Spleen (tissue), 7 donors: ENCODE measurements around the gene BCHE.

Experiments
- POLR2A ChIP-seq, 3 donors: fragments of 450-650 bp; IDR thresholded peaks; one replicate each; pipeline ENCODE4 v1.5.1; 2017; ENCODE audit warnings: antibody characterized with exemption in 3 of 3, mild to moderate bottlenecking in 1 of 3
- POLR2AphosphoS5 ChIP-seq, 3 donors: sonication (generic); formaldehyde crosslinking; IDR thresholded peaks; one replicate each; pipeline ENCODE4 v1.5.1; 2017; ENCODE audit warnings: antibody characterized with exemption in 3 of 3
- TF ChIP-seq, protein P1 (sequence below), 11 experiments: fragments of 200-600 bp in 7 of 11; fragments of 450-650 bp in 4 of 11; sonication (generic) in 4 of 11; IDR thresholded peaks in 8 of 11; conservative IDR thresholded peaks in 3 of 11; 1 replicate in 7 of 11; 2 replicates in 4 of 11; pipeline versions ENCODE4 v1.4.0 to v1.8.0; 2016 to 2021; ENCODE audit warnings: antibody characterized with exemption in 11 of 11, inconsistent platforms in 4 of 11, mild to moderate bottlenecking in 1 of 11
- donor health status: DM: no; HTN: no; CAD: no; lungs with moderate emphysema.
- donor health status: DM: no; HTN: no; CAD: no.
- donor health status: DM: no; HTN: no; CAD: no.

DNA sequence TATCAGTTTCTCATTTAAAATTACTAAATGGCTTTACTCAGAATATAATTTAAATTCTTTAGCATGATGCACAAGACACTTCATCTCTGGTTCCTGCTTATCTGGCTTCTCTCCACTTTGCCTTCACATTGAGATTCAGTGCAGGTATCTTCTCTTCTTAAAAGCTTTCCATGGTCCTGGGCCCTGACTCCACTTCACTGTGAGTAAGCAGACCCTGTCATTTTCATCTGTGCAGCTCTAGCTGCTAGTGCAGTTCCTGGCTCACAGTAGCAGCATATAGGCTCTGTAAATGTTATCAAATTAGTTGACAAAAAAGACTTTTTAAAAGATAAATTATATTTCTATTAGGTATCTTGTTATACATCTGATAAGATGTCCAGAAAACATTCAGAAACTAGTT, 58.8 kb downstream of the BCHE start:
- TF ChIP-seq, protein P1, sequence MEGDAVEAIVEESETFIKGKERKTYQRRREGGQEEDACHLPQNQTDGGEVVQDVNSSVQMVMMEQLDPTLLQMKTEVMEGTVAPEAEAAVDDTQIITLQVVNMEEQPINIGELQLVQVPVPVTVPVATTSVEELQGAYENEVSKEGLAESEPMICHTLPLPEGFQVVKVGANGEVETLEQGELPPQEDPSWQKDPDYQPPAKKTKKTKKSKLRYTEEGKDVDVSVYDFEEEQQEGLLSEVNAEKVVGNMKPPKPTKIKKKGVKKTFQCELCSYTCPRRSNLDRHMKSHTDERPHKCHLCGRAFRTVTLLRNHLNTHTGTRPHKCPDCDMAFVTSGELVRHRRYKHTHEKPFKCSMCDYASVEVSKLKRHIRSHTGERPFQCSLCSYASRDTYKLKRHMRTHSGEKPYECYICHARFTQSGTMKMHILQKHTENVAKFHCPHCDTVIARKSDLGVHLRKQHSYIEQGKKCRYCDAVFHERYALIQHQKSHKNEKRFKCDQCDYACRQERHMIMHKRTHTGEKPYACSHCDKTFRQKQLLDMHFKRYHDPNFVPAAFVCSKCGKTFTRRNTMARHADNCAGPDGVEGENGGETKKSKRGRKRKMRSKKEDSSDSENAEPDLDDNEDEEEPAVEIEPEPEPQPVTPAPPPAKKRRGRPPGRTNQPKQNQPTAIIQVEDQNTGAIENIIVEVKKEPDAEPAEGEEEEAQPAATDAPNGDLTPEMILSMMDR (IDR thresholded peaks at IDR 0.05 in 8 of 11, conservative IDR thresholded peaks at IDR 0.05 in 3 of 11), result no peak
- TF ChIP-seq POLR2AphosphoS5 (IDR thresholded peaks at IDR 0.05) (no peak), POLR2A (IDR thresholded peaks at IDR 0.05) (no peak)
